Inflammatory macrophage treated with lipopolysaccharide for 1 hour (primary cell): ENCODE measurements around the gene TSPEAR.
"Not testable (repeated sequence)": the region's sequence is repeated elsewhere in the genome, so short reads cannot be mapped to it uniquely, and the experiment has no call there.

ENCODE experiments used
- DNase-seq, 2 donors: peaks; one replicate each; pipeline ENCODE4 v3.0.0-alpha.2; 2020 to 2022

The TSPEAR gene

GRCh38 chr21:44511938-44512275 is 199.5 kb downstream of the TSPEAR start:
- no peak for DNase-seq

DNA sequence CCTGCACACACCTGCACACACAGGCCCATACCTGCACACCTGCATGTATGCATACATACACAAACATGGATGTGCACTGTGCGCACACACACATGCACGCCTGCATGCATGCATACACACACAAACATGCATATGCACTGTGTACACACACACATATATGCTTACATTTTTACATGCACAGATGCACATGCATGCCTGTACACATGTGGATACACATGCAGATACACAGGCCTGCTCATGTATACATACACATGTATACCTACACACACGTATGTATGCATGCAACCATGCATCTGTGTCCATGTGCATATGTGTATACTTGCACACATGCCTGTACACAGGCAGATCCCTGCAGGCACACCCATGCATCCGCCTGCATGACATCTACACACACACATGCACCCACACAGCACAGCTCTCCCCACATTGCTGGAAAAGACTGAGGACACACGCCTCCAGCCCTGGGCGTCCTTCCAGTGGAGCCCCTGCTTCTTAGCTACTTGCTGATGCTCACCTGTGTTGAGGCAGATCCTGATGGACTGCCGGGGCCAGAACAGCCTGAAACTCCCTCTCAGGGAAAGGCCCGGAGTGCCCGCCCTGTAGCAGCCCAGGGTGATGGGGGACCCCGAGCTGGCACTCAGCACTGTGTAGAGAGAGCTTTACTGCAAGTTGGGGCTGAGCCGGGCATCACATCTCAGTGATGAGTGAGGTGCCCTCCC is 200.0 kb downstream of the TSPEAR start:
- DNase-seq, result no peak

DNA sequence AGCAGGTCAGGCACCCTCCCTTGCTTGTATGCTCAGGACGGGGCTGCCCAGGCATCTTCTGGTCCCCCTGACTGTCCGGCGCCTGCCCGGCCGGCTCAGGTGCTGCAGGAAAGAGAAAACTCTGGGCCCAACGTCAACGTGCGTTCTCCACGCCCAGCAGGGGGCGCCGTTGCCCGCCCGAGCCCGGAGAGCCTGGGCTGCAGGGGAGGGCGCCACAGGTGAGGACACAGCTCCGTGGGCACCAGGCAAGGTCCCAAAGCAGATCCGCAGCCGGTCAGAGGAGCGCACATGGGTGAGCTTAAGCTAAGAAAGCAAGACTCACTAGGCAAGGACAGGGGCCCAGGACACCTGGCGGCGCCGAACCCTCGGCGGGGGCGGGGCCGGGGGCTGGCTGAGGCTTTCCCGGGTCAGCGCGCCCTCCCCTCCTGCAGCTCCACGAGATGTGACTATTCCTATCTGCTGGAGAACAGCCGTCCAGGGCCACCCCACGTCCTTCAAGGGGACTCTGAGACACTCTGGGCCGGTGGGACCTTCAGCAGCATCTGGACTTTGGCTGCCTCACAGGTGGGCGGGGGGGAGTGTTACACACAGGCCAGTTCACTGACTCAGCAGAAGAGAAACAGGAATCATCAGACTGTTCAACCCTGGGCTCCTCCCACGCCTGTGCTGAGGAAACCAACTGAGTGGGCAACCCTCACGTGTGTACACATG is 200.7 kb downstream of the TSPEAR start:
- peak; percentile 25 to 35 for DNase-seq

GRCh38 chr21:44510109-44510507 is 201.3 kb downstream of the TSPEAR start:
- DNase-seq, result no peak

- no peak for DNase-seq
These were observed 201.8 kb downstream of the TSPEAR start for GRCh38 chr21:44509539-44509938.

GRCh38 chr21:44508711-44509445 is 202.5 kb downstream of the TSPEAR start:
- DNase-seq, result no peak

- no peak for DNase-seq
These were observed 203.0 kb downstream of the TSPEAR start for GRCh38 chr21:44508426-44508710.

- DNase-seq, result no peak
These were observed 203.5 kb downstream of the TSPEAR start for GRCh38 chr21:44507673-44508425.

DNA sequence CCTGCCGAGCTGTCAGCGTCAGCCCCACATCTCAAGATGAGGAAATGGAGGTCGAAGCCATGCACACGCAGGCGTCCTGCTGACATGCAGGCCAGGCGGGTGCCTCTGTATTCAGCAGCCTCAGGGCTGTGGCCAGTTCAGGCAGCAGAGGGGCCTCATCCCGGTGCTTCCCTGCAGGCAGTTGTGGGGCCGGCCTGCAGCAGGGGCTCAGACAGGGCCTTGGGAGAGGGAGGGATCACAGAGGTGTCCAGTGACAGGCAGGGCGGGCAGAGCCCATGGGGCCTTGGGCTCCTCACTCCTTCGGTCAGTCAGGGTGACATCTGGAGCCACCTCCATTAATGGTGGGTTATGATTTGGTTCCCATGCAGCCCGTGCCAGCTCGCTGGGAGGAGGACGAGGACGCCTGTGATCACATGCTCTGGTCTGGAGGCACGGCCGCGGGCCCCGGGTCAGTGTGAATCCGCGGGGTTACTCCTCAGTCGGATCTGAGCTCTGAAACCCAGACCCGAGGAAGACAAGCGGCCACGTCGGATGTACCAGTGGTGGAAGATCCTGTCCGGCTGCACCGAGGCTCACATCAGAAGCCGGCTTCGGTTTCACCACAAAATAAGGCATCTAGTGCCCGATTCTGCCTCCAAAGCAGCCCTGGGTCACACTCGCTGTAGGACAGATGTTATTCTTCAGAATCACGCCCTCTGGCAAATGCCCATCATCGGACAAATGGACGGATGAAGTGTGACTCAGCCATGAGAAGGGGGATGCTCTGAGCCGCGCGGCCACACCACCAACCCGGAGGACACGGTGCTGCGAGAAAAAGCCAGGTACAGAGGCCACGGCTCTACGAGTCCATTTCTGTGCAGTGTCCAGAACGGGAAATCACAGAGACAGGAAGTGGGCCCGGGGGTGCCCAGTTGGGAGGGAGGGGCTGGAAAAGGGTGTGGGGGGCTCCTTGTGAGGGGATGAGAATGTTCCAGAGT is 204.8 kb downstream of the TSPEAR start:
- no peak for DNase-seq

- DNase-seq, result no peak
These were observed 205.6 kb downstream of the TSPEAR start for GRCh38 chr21:44505673-44506278.

- no peak for DNase-seq
These were observed 207.4 kb downstream of the TSPEAR start for GRCh38 chr21:44503901-44504399.

GRCh38 chr21:44503006-44503889 is 208.1 kb downstream of the TSPEAR start:
- DNase-seq, result not testable (repeated sequence)

DNA sequence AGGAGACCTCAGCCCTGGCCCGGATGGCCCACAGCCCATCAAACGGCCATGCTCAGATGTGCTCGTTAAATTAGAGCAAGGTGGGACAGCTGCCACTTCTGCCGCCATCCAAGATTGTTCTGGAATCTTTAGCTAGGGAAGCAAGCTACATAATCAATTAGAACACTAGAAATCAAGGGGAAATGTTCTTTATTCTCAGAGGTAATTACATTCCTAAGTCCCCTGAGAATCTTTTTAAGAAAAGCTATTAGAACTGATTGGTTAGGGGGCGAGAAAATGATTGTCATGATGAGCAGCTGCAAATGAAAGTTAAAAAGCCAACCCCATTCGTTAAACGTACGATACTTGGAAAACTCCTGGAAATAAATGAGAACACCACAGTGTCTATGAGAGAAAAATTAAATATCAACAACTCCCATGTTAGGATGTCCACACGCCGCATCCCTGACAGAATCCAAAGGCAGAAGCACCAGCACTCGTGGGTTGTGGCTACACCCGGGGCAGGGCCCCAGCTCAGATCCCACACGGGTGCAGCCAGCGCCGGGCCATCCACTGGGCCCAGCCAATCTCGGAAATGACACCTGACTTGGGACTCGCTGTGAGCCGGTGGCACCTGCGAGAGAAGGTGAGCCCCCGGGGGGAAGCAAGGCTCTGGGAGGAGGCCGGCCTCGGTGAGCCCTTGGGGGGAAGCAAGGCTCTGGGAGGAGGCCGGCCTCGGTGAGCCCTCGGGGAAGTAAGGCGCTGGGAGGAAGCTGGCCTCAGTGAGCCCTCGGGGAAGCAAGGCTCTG is 209.0 kb downstream of the TSPEAR start:
- DNase-seq, result no peak

DNA sequence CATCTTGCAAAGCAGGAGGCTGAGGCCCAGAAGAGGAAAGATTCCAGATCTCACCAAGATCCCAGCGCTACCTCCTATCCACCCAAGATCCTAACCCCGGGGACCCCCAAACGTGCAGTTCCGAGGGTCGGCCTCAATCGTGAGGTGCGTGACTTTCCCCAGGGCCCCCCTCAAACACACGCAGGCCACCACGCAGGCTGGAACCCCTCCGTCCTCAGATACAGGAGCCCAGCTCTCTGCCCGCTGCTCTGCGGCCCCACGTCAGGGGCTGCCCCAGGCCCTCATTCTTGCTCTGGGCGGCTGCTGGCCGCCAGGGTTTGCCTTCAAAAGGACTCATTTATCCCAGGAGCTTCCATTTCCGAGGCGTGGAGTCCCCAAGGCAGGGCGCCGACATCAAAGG is 211.3 kb downstream of the TSPEAR start:
- DNase-seq, result no peak

GRCh38 chr21:44499631-44500030 is 211.7 kb downstream of the TSPEAR start:
- no peak for DNase-seq

DNA sequence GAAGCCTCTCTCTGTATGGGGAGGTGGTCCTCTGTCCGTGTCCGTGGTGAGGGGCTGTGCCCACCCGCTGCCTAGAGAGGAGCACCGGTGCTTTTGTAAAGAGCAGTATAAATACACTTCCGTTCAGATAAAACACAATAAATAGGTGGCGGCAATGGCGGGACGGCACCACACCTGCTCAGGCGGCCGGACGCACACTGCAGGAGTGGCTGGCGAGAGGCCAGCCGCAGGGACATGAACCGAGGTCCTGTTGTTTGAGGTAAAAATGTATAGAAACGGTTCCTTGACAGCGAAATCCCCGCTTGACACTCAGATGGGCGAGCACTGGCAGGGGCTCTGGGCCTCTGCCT is 212.2 kb downstream of the TSPEAR start:
- no peak for DNase-seq

- no peak for DNase-seq
These were observed 212.8 kb downstream of the TSPEAR start for GRCh38 chr21:44498280-44499210.

GRCh38 chr21:44497703-44498126 is 213.7 kb downstream of the TSPEAR start:
- DNase-seq, result peak in 1 of 2 donors; percentile 23
